ENCODE measurements around the gene PRXL2C.
A peak's percentile ranks its signal among the peaks of the same experiment; 100 is the strongest.

- TF ChIP-seq EZH2 (IDR thresholded peaks at IDR 0.05; ENCODE audit: borderline replicate concordance, insufficient read depth, low read length, poor library complexity, severe bottlenecking) (no peak), TAF1 (IDR thresholded peaks at IDR 0.05; ENCODE audit: low read depth) (peak; percentile 29), RAD21 (conservative IDR thresholded peaks at IDR 0.05) (no peak), EP300 (conservative IDR thresholded peaks at IDR 0.05; ENCODE audit: poor library complexity, severe bottlenecking) (no peak), REST (IDR thresholded peaks at IDR 0.05; ENCODE audit: borderline replicate concordance) (peak; percentile 63), POLR2AphosphoS5 (IDR thresholded peaks at IDR 0.05) (peak; percentile 66), MXI1 (conservative IDR thresholded peaks at IDR 0.05; ENCODE audit: poor library complexity, severe bottlenecking) (no peak), SMC3 (conservative IDR thresholded peaks at IDR 0.05; ENCODE audit: poor library complexity) (no peak)
- TF ChIP-seq, protein P1, sequence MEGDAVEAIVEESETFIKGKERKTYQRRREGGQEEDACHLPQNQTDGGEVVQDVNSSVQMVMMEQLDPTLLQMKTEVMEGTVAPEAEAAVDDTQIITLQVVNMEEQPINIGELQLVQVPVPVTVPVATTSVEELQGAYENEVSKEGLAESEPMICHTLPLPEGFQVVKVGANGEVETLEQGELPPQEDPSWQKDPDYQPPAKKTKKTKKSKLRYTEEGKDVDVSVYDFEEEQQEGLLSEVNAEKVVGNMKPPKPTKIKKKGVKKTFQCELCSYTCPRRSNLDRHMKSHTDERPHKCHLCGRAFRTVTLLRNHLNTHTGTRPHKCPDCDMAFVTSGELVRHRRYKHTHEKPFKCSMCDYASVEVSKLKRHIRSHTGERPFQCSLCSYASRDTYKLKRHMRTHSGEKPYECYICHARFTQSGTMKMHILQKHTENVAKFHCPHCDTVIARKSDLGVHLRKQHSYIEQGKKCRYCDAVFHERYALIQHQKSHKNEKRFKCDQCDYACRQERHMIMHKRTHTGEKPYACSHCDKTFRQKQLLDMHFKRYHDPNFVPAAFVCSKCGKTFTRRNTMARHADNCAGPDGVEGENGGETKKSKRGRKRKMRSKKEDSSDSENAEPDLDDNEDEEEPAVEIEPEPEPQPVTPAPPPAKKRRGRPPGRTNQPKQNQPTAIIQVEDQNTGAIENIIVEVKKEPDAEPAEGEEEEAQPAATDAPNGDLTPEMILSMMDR (IDR thresholded peaks at IDR 0.05; ENCODE audit: poor library complexity, severe bottlenecking) = no peak
Observed at GRCh38 chr9:96612105-96612965, 42.8 kb downstream of the PRXL2C start.
